K562 (cell line): ENCODE data around the gene COX18. TPM values are rescaled to one million over a fixed set of nuclear protein-coding genes. Genes with fewer than 3 reads are reported as not detected.

ENCODE experiments used
- ATAC-seq: fragments of 200-7000 bp; cut with Tn5 transposase; 3 replicates; pipeline ENCODE4 v1.9.1; 2020; ENCODE audit warnings: moderate library complexity
- BruUV-seq: library from RNA; stranded (reverse); fragments of 400-500 nt; replicated peaks from 2 replicates; lab custom pipeline; 2021; lab: Mats Ljungman, UMichigan
- CTCF ChIA-PET: fragments of 300-600 bp; formaldehyde crosslinking; extraction: SDS; loops from one replicate; lab custom pipeline; 2021; ENCODE audit warnings: low intra/inter-chr PET ratio; lab: Yijun Ruan, JAX
- POLR2A ChIA-PET: fragments of 300-600, 350-650 bp; sonication (Branson Sonifier 250); formaldehyde crosslinking; extraction: SDS; loops from one replicate; lab custom pipeline; 2021; ENCODE audit warnings: antibody characterized with exemption, inconsistent platforms; lab: Yijun Ruan, JAX
- DNase-seq, 4 experiments: peaks; one replicate each; pipeline versions ENCODE4 v3.0.0 to v3.0.0-alpha.2; 2011 to 2018; ENCODE audit warnings: low spot score in 3 of 4, mixed read lengths in 3 of 4; ENCODE audit errors: extremely low read depth in 1 of 4
- FAIRE-seq: peaks from 2 replicates; lab custom pipeline; 2011; peaks lifted over from hg19 to GRCh38; lab: Jason Lieb, UNC
- H2AFZ ChIP-seq: 2 replicates; pipeline ENCODE4 v1.6.0; 2011; ENCODE audit warnings: low read depth, low read length, control low read depth, inconsistent platforms
- H3K27ac ChIP-seq: fragments of 200-600 bp; 3 replicates; pipeline ENCODE4 v1.8.0; 2011; ENCODE audit warnings: low read depth, mild to moderate bottlenecking, control low read depth, inconsistent platforms, low read length, moderate library complexity, mixed read lengths; ENCODE audit errors: extremely low read depth
- H3K27me3 ChIP-seq, 2 experiments: fragments of 300-600 bp in 1 of 2; 2 replicates in 1 of 2; 3 replicates in 1 of 2; pipeline versions ENCODE4 v1.6.0 to v1.8.0; 2011; ENCODE audit warnings: inconsistent platforms in 2 of 2, low read length in 2 of 2, mild to moderate bottlenecking in 1 of 2, mixed read lengths in 1 of 2, moderate library complexity in 1 of 2; ENCODE audit not compliant: control insufficient read depth in 2 of 2, insufficient read depth in 2 of 2
- H3K36me3 ChIP-seq: fragments of 300-600 bp; 3 replicates; pipeline ENCODE4 v1.8.0; 2011; ENCODE audit warnings: mild to moderate bottlenecking, low read length, inconsistent platforms; ENCODE audit not compliant: control insufficient read depth, insufficient read depth
- H3K4me1 ChIP-seq, 2 experiments: fragments of 200-600 bp in 1 of 2; replicated peaks in 1 of 2; 2 replicates in 1 of 2; 3 replicates in 1 of 2; pipeline versions ENCODE4 v1.5.1 to v1.8.0; 2011; ENCODE audit warnings: inconsistent platforms in 2 of 2, low read length in 2 of 2, mild to moderate bottlenecking in 1 of 2, mixed read lengths in 1 of 2, moderate library complexity in 1 of 2; ENCODE audit not compliant: control insufficient read depth in 2 of 2, insufficient read depth in 2 of 2
- H3K4me2 ChIP-seq: 2 replicates; pipeline ENCODE4 v1.6.1; 2011; ENCODE audit warnings: low read length, control low read depth, inconsistent platforms, mixed read lengths; ENCODE audit not compliant: insufficient read depth
- H3K4me3 ChIP-seq: fragments of 200-600 bp; sonication (generic), shearing (Covaris generic); 2 replicates; pipeline ENCODE4 v1.5.1; 2016; ENCODE audit warnings: control low read depth, inconsistent platforms
- H3K79me2 ChIP-seq: fragments of 200-600 bp; 3 replicates; pipeline ENCODE4 v1.8.0; 2011; ENCODE audit warnings: low read length, inconsistent platforms; ENCODE audit not compliant: control insufficient read depth, insufficient read depth
- H3K9ac ChIP-seq, 2 experiments: 2 replicates each; pipeline versions ENCODE4 v1.6.0 to v1.6.1; 2011; ENCODE audit warnings: low read depth in 2 of 2, low read length in 2 of 2, control low read depth in 1 of 2, inconsistent platforms in 1 of 2, mild to moderate bottlenecking in 1 of 2, mixed read lengths in 1 of 2; ENCODE audit not compliant: insufficient read depth in 1 of 2
- H3K9me1 ChIP-seq: one replicate; pipeline ENCODE4 v1.6.0; 2011; ENCODE audit warnings: inconsistent platforms, mild to moderate bottlenecking, low read length, moderate library complexity; ENCODE audit not compliant: control insufficient read depth, insufficient read depth
- H3K9me3 ChIP-seq: replicated peaks from 2 replicates; pipeline ENCODE4 v1.5.1; 2011; ENCODE audit warnings: low read depth, low read length, inconsistent platforms; ENCODE audit not compliant: control insufficient read depth, insufficient read depth
- H4K20me1 ChIP-seq: replicated peaks from 2 replicates; pipeline ENCODE4 v1.6.1; 2011; ENCODE audit warnings: low read length, inconsistent platforms, mixed read lengths; ENCODE audit not compliant: control insufficient read depth, insufficient read depth
- ATF3 ChIP-seq, 2 experiments: fragments of 450-650 bp in 1 of 2; sonication (generic) in 1 of 2; formaldehyde crosslinking in 1 of 2; IDR thresholded peaks in 1 of 2; conservative IDR thresholded peaks in 1 of 2; 2 replicates each; pipeline versions ENCODE4 v1.6.1 to v1.8.1; 2016 to 2023; ENCODE audit warnings: mild to moderate bottlenecking in 2 of 2, moderate library complexity in 2 of 2, inconsistent platforms in 1 of 2, missing genetic modification reagents in 1 of 2
- BRD9 ChIP-seq: fragments of 450-650 bp; IDR thresholded peaks from 2 replicates; pipeline ENCODE4 v1.6.1; 2018; ENCODE audit warnings: low read depth; ENCODE audit not compliant: partially characterized antibody
- ZBTB33 ChIP-seq: sonication (generic); formaldehyde crosslinking; IDR thresholded peaks from 2 replicates; pipeline ENCODE4 v1.8.1; 2023; ENCODE audit warnings: mild to moderate bottlenecking, missing genetic modification reagents
- ZBTB8A ChIP-seq: fragments of 450-650 bp; IDR thresholded peaks from 2 replicates; pipeline ENCODE4 v1.6.1; 2018; ENCODE audit warnings: mild to moderate bottlenecking, moderate library complexity; ENCODE audit not compliant: partially characterized antibody
- ZNF197 ChIP-seq: fragments of 200-800 bp; sonication (Bioruptor generic); IDR thresholded peaks from 2 replicates; pipeline ENCODE4 v1.6.1; 2016; ENCODE audit warnings: low read depth, missing genetic modification characterization, missing compliant biosample characterization
- WGBS: fragments of 100-300 bp; shearing (Covaris generic); methylation state at CpG from one replicate; pipeline ENCODE4 v1.1.6; 2016; ENCODE audit warnings: low coverage, mixed read lengths; ENCODE audit not compliant: insufficient coverage; ENCODE audit errors: missing lambda C conversion rate; 5-methylcytosine and 5-hydroxymethylcytosine counted together
- in situ Hi-C: fragments of 300-500 bp; cut with MboI; formaldehyde crosslinking; loops from 4 replicates; pipeline ENCODE4 v1.15.0; 2018; ENCODE audit warnings: inconsistent platforms, mixed read lengths
- intact Hi-C: fragments of 100-400 bp; cut with micrococcal nuclease; formaldehyde crosslinking; loops from 2 replicates; pipeline ENCODE4 v1.14.2; 2022
- polyA plus RNA-seq, 8 experiments: library from polyadenylated mRNA; depleted of rRNA in 4 of 8; stranded (reverse) in 5 of 8; unstranded in 3 of 8; fragments of >200 nt; fragmentation: Nextera tagmentation in 2 of 8; fragmentation: Illumina TruSeq in 1 of 8; extraction: Ambion mirVana in 2 of 8; extraction: Trizol in 1 of 8; gene quantifications; 2 replicates each; pipeline versions ENCODE4 v1.2.1 to v1.2.3, GENCODE V29; 2011 to 2014; ENCODE audit warnings: inconsistent platforms in 1 of 8, missing spikeins in 1 of 8
- total RNA-seq, 7 experiments: library from RNA; depleted of rRNA in 6 of 7; stranded (reverse); fragments of >200 nt in 6 of 7; fragmentation: Illumina TruSeq in 2 of 7; extraction: Trizol in 2 of 7; gene quantifications; 2 replicates each; pipeline versions ENCODE4 v1.2.1 to v1.2.3, GENCODE V29; 2011 to 2021; ENCODE audit warnings: low replicate concordance in 1 of 7

COX18 gene
- total and polyA plus RNA-seq, 9 of the 15 experiments (the other 6 are each of a cell fraction or from before 2014, with no cell fraction given) = 7.0 to 21.3 (median 14.7) TPM

- Histone ChIP-seq H3K9me1 (no peaks in the 10 kb centered on the region), H3K36me3 (peaks cover 34% of the 10 kb centered on the region; the same call in 2 of the 3 replicates), H3K4me2 (peak overlapping the region; percentile 86), H3K79me2 (peaks cover 24% of the 10 kb centered on the region), H3K4me3 (peak overlapping the region; percentile 65), H3K27ac (peak overlapping the region; percentile 91), H3K9me3 (no peaks in the 10 kb centered on the region), H4K20me1 (no peaks in the 10 kb centered on the region), H3K27me3 (no peaks in the 10 kb centered on the region), H3K9ac (peak overlapping the region in 1 of 2 experiments; percentile 88; a peak in 3 of 4 replicates), H3K4me1 (peaks cover 5 to 23% of the 10 kb centered on the region in 2 experiments; a peak in 4 of 5 replicates), H2AFZ (peak overlapping the region; percentile 85)
- WGBS = 40% methylated on average over 3 of the region's 4 CpGs
- intact Hi-C loops (loop anchor here (2.0 kb wide), 1 partner anchor 191 kb away; the partner anchor contains the start of gene ANKRD17), in situ Hi-C loops (no loop called here)
- no peak for FAIRE-seq
- no TSS peak for BruUV-seq
- CTCF ChIA-PET = no interaction called here
- TF ChIP-seq ATF3 (IDR thresholded peaks at IDR 0.05) (peak; percentile 24; the same call in 1 of the 2 replicates), ATF3 (CRISPR knock-in tag; conservative IDR thresholded peaks at IDR 0.05) (no peak), ZBTB33 (CRISPR knock-in tag) (0 out of 2 replicates have a peak, but pooled peaks have one; percentile 16), ZNF197 (0 out of 2 replicates have a peak, but pooled peaks have one; percentile 3), ZBTB8A (no peak), BRD9 (no peak)
- POLR2A ChIA-PET = no interaction called here
- ATAC-seq = no peak
- DNase-seq = peak in 1 of 4 experiments; percentile 11
Observed at GRCh38 chr4:73067971-73068394, 1.5 kb downstream of the COX18 start.
